ENCODE measurements around the gene PHRF1.
"Not testable (repeated sequence)": the region's sequence is repeated elsewhere in the genome, so short reads cannot be mapped to it uniquely, and the experiment has no call there.

Gene PHRF1

DNA sequence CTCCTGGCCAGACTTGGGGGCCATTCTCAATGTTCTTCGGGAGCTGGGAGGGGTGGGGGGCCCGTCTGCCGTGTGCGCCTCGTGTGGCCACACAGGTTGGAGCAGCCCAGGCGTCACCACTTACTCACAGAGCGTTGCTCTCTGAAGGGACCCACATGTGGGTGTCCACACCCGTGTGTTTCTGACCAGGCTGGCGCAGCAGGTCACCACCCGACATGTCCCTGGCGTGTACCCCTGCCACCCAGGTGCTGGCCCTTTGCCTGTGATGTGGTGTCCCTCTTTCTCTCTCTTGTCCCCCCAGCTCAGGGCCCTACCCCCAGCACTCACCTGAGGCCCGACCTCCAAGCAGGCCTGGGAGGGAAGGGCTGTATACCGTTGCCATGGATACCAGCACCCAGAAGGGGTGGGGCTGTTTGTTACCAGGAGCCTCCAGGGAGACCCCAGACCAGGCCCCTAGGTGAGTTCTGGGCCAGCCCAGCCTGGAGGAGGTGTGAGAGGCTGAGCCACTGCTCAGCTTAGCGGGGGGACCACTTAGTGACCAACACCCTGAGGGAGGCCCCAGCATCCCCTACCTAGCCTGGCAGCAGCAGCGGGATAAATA, 17.1 kb upstream of the PHRF1 start:
- DNase-seq = no peak

- no peak for DNase-seq
Observed at GRCh38 chr11:559712-560304, 16.5 kb upstream of the PHRF1 start.

DNA sequence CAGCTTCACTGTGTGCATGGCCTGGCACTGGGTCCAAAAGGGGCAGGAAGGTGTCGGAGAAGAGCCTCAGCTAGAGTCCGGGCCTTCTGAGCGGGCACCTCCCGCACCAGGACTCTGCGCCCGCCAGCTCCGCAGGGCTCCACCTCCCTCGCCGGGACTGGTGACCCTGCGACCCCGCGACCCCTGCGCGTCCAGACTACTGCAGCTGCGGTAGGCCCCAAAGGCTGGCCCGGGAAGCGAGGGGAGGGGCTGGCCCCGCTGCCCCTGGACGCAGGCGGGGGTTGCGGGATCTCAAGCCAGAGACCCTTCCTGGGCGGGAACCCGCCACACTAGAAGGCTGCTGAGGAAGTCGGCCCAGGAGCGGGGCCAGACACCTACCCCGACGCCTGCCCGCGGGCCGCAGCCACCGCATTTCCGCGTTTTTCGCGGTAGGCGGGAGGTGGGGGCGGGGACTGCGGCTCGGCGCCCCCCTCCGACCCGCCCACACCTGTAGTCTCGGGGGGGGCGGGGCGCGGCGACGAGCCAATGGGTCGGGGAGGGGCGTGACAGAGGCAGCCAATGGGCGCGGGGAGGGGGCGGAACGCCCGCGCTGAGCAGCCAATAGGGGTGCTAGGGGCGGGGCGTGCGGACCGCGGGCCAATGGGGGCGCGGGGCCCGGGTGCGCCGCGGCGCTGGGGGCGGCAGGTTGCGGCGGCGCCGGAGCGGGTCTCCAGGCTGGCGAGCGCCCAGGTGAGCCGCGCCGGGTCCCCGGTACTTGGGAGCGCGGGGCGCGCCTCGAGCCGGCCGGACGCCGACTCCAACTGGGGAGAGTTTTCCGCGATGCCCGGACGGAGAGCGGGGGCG, 15.7 kb upstream of the PHRF1 start, which contains the start of the genes LMNTD2 and RASSF7:
Gene LMNTD2 (minus strand): TSS at position 434 of the 843 bp plus-strand sequence. CDS start 22 bp downstream, at position 412.
Gene RASSF7 (plus strand): TSS at position 666 of the 843 bp plus-strand sequence. CDS start 799 bp downstream, outside the sequence.
- DNase-seq = peak; percentile 95

DNA sequence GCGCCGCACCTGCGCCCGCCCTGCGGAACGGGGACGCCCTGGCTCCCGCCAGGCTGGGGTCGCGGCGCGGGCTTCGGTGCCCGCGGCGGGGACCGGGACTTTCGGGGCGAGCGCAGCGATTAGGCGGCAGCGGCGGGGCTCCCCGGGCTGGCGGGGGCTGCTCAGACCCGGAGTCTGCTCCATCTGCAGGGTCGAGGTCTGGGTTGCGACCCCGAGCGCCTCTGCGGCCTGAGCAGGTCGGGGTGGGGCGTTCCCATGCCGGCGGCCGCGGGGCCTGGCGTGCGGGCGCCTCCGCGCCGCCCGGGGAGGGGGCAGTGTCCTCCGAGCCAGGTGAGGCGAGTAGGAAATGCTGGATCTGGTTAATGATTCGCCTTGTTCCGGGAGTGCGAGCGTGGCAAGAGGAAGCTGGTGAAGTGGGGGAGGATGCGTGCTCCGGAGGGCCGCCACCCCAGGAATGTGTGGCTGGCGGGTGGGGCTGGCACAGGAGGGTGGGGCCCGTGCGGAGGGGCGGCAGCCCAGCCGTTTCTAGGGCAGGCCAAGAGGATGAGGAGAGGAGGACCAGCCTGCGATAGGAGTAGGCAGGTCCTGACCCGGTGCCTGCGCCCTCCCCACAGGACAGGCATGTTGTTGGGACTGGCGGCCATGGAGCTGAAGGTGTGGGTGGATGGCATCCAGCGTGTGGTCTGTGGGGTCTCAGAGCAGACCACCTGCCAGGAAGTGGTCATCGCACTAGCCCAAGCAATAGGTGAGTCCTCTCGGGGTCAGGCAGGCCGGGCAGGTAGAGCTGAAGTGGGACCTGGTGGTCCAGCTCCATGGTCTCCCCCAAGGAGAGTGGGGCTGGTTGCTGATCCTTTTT, 14.9 kb upstream of the PHRF1 start:
- no peak for DNase-seq

DNA sequence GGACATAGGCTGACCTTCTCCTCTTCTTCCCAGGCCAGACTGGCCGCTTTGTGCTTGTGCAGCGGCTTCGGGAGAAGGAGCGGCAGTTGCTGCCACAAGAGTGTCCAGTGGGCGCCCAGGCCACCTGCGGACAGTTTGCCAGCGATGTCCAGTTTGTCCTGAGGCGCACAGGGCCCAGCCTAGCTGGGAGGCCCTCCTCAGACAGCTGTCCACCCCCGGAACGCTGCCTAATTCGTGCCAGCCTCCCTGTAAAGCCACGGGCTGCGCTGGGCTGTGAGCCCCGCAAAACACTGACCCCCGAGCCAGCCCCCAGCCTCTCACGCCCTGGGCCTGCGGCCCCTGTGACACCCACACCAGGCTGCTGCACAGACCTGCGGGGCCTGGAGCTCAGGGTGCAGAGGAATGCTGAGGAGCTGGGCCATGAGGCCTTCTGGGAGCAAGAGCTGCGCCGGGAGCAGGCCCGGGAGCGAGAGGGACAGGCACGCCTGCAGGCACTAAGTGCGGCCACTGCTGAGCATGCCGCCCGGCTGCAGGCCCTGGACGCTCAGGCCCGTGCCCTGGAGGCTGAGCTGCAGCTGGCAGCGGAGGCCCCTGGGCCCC, 14.1 kb upstream of the PHRF1 start:
- no peak for DNase-seq

DNA sequence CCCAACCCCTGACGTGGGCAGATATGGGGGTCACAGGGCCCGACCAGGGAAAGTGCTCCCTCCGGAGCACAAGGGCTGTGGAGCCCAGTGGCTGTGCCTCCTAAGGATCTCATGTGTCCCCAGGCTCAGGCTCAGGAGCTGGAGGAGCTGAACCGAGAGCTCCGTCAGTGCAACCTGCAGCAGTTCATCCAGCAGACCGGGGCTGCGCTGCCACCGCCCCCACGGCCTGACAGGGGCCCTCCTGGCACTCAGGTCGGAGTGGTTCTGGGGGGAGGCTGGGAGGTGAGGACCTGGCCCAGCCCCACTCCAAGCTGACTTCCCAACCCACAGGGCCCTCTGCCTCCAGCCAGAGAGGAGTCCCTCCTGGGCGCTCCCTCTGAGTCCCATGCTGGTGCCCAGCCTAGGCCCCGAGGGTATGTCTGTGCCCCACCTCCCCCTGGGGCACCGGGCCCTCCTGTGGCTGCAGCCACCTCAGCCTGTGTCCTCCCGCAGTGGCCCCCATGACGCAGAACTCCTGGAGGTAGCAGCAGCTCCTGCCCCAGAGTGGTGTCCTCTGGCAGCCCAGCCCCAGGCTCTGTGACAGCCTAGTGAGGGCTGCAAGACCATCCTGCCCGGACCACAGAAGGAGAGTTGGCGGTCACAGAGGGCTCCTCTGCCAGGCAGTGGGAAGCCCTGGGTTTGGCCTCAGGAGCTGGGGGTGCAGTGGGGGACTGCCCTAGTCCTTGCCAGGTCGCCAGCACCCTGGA, 13.0 kb upstream of the PHRF1 start:
- no peak for DNase-seq

DNA sequence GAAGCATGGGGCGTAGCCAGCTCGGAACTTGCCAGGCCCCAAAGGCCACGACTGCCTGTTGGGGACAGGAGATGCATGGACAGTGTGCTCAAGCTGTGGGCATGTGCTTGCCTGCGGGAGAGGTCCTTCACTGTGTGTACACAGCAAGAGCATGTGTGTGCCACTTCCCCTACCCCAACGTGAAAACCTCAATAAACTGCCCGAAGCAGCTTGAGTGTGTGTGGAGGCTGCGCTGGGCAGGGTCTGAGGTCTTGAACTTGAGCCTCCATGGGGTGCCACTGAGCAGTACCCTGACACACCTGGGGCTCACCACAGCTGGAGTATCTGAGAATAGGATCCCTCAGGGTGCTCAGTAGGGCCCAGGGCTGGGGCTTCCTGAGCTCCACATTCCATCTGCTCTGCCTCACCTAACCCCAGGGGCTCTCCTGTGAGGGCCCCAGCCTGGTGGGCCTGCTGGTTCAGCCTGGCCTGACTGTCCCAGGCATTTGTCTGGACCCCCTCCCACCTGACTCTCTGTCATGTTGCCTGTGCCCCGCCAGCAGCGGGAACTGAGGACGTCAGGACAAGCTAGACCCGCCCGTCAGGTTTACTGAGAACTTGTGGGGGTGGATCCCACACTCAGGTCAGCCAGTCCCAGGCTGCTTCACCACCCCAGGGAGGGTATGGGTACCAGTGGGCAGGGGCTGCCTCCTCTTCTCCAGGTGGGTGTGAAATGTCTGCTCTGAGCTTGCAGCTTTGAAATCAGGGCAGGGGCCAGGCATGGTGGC, 12.3 kb upstream of the PHRF1 start:
- DNase-seq = no peak

- DNase-seq = no peak
Observed at GRCh38 chr11:565921-566509, 10.3 kb upstream of the PHRF1 start.

- no peak for DNase-seq
Observed at GRCh38 chr11:567011-567628, 9.2 kb upstream of the PHRF1 start.

- DNase-seq = no peak
Observed at GRCh38 chr11:567629-568292, 8.5 kb upstream of the PHRF1 start.

GRCh38 chr11:568306-569157, 7.7 kb upstream of the PHRF1 start:
- DNase-seq = peak; percentile 79

GRCh38 chr11:569158-569885, 6.9 kb upstream of the PHRF1 start:
- DNase-seq = no peak

DNA sequence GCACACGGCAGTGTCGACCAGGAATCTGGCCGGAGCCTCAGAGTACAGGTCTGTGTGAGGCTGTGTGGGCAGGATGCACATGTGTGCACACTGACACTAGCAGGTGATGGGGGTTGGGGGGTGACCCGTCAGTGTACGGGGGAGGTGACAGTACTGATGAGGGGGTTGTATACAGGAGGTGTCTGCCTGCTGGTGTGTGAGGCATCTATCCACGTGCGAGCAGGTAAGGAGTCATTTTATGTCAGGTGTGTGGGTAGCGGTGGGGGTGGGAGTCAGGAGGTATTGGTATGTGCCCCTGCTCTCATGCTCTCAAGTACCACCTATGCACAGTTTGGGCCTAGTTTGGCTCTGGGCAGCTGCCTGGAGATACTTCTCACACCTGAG, 4.5 kb upstream of the PHRF1 start:
- DNase-seq = no peak

GRCh38 chr11:573146-573759, 3.0 kb upstream of the PHRF1 start:
- no peak for DNase-seq

GRCh38 chr11:574031-574570, 2.2 kb upstream of the PHRF1 start:
- DNase-seq = not testable (repeated sequence)

GRCh38 chr11:574632-575312, 1.5 kb upstream of the PHRF1 start:
- DNase-seq = no peak

All from activated T-cell treated with anti-CD3 and anti-CD28 coated beads for 4 hours (primary cell).